K562 (cell line): ENCODE results near the gene PSMA2. TPM values are rescaled to one million over a fixed set of nuclear protein-coding genes. Genes with fewer than 3 reads are reported as not detected.

Source experiments
- ATAC-seq: fragments of 200-7000 bp; cut with Tn5 transposase; 3 replicates; pipeline ENCODE4 v1.9.1; 2020; ENCODE audit warnings: moderate library complexity
- BruUV-seq: library from RNA; stranded (reverse); fragments of 400-500 nt; replicated peaks from 2 replicates; lab custom pipeline; 2021; lab: Mats Ljungman, UMichigan
- CTCF ChIA-PET: fragments of 300-600 bp; formaldehyde crosslinking; extraction: SDS; loops from one replicate; lab custom pipeline; 2021; ENCODE audit warnings: low intra/inter-chr PET ratio; lab: Yijun Ruan, JAX
- POLR2A ChIA-PET: fragments of 300-600, 350-650 bp; sonication (Branson Sonifier 250); formaldehyde crosslinking; extraction: SDS; loops from one replicate; lab custom pipeline; 2021; ENCODE audit warnings: antibody characterized with exemption, inconsistent platforms; lab: Yijun Ruan, JAX
- DNase-seq, 4 experiments: peaks; one replicate each; pipeline versions ENCODE4 v3.0.0 to v3.0.0-alpha.2; 2011 to 2018; ENCODE audit warnings: low spot score in 3 of 4, mixed read lengths in 3 of 4; ENCODE audit errors: extremely low read depth in 1 of 4
- FAIRE-seq: peaks from 2 replicates; lab custom pipeline; 2011; peaks lifted over from hg19 to GRCh38; lab: Jason Lieb, UNC
- H2AFZ ChIP-seq: 2 replicates; pipeline ENCODE4 v1.6.0; 2011; ENCODE audit warnings: low read depth, low read length, control low read depth, inconsistent platforms
- H3K27ac ChIP-seq: fragments of 200-600 bp; 3 replicates; pipeline ENCODE4 v1.8.0; 2011; ENCODE audit warnings: low read depth, mild to moderate bottlenecking, control low read depth, inconsistent platforms, low read length, moderate library complexity, mixed read lengths; ENCODE audit errors: extremely low read depth
- H3K27me3 ChIP-seq, 2 experiments: fragments of 300-600 bp in 1 of 2; 2 replicates in 1 of 2; 3 replicates in 1 of 2; pipeline versions ENCODE4 v1.6.0 to v1.8.0; 2011; ENCODE audit warnings: inconsistent platforms in 2 of 2, low read length in 2 of 2, mild to moderate bottlenecking in 1 of 2, mixed read lengths in 1 of 2, moderate library complexity in 1 of 2; ENCODE audit not compliant: control insufficient read depth in 2 of 2, insufficient read depth in 2 of 2
- H3K36me3 ChIP-seq: fragments of 300-600 bp; 3 replicates; pipeline ENCODE4 v1.8.0; 2011; ENCODE audit warnings: mild to moderate bottlenecking, low read length, inconsistent platforms; ENCODE audit not compliant: control insufficient read depth, insufficient read depth
- H3K4me1 ChIP-seq, 2 experiments: fragments of 200-600 bp in 1 of 2; replicated peaks in 1 of 2; 2 replicates in 1 of 2; 3 replicates in 1 of 2; pipeline versions ENCODE4 v1.5.1 to v1.8.0; 2011; ENCODE audit warnings: inconsistent platforms in 2 of 2, low read length in 2 of 2, mild to moderate bottlenecking in 1 of 2, mixed read lengths in 1 of 2, moderate library complexity in 1 of 2; ENCODE audit not compliant: control insufficient read depth in 2 of 2, insufficient read depth in 2 of 2
- H3K4me2 ChIP-seq: 2 replicates; pipeline ENCODE4 v1.6.1; 2011; ENCODE audit warnings: low read length, control low read depth, inconsistent platforms, mixed read lengths; ENCODE audit not compliant: insufficient read depth
- H3K4me3 ChIP-seq: fragments of 200-600 bp; sonication (generic), shearing (Covaris generic); 2 replicates; pipeline ENCODE4 v1.5.1; 2016; ENCODE audit warnings: control low read depth, inconsistent platforms
- H3K79me2 ChIP-seq: fragments of 200-600 bp; 3 replicates; pipeline ENCODE4 v1.8.0; 2011; ENCODE audit warnings: low read length, inconsistent platforms; ENCODE audit not compliant: control insufficient read depth, insufficient read depth
- H3K9ac ChIP-seq, 2 experiments: 2 replicates each; pipeline versions ENCODE4 v1.6.0 to v1.6.1; 2011; ENCODE audit warnings: low read depth in 2 of 2, low read length in 2 of 2, control low read depth in 1 of 2, inconsistent platforms in 1 of 2, mild to moderate bottlenecking in 1 of 2, mixed read lengths in 1 of 2; ENCODE audit not compliant: insufficient read depth in 1 of 2
- H3K9me1 ChIP-seq: one replicate; pipeline ENCODE4 v1.6.0; 2011; ENCODE audit warnings: inconsistent platforms, mild to moderate bottlenecking, low read length, moderate library complexity; ENCODE audit not compliant: control insufficient read depth, insufficient read depth
- H3K9me3 ChIP-seq: replicated peaks from 2 replicates; pipeline ENCODE4 v1.5.1; 2011; ENCODE audit warnings: low read depth, low read length, inconsistent platforms; ENCODE audit not compliant: control insufficient read depth, insufficient read depth
- H4K20me1 ChIP-seq: replicated peaks from 2 replicates; pipeline ENCODE4 v1.6.1; 2011; ENCODE audit warnings: low read length, inconsistent platforms, mixed read lengths; ENCODE audit not compliant: control insufficient read depth, insufficient read depth
- CTCF ChIP-seq, 3 experiments: IDR thresholded peaks in 2 of 3; conservative IDR thresholded peaks in 1 of 3; 2 replicates each; pipeline ENCODE4 v1.5.1; 2011 to 2012; ENCODE audit warnings: low read length in 3 of 3, mild to moderate bottlenecking in 3 of 3, control low read depth in 2 of 3, improper control_type of control experiment in 1 of 3, inconsistent platforms in 1 of 3, low read depth in 1 of 3, mixed read lengths in 1 of 3, moderate library complexity in 1 of 3; ENCODE audit not compliant: insufficient read depth in 2 of 3
- ELF4 ChIP-seq: fragments of 450-650 bp; formaldehyde crosslinking; IDR thresholded peaks from 2 replicates; pipeline ENCODE4 v1.4.0; 2022; ENCODE audit warnings: missing genetic modification characterization
- ETV5 ChIP-seq: sonication (generic); formaldehyde crosslinking; IDR thresholded peaks from 2 replicates; pipeline ENCODE4 v1.4.0; 2020; ENCODE audit warnings: low read depth, mild to moderate bottlenecking, missing genetic modification reagents
- PKNOX1 ChIP-seq: fragments of 450-650 bp; IDR thresholded peaks from 2 replicates; pipeline ENCODE4 v1.6.1; 2016
- POLR2A ChIP-seq: fragments of 450-650 bp; conservative IDR thresholded peaks from 2 replicates; pipeline ENCODE4 v1.6.1; 2016
- RBM34 ChIP-seq: fragments of 200-400 bp; formaldehyde crosslinking; IDR thresholded peaks from 2 replicates; pipeline ENCODE4 v1.6.1; 2018; ENCODE audit warnings: low read length, borderline replicate concordance; ENCODE audit not compliant: insufficient read depth
- UBTF ChIP-seq, 2 experiments: IDR thresholded peaks; 2 replicates each; pipeline ENCODE4 v1.6.1; 2012; ENCODE audit warnings: improper control_type of control experiment in 2 of 2, low read depth in 2 of 2, low read length in 2 of 2, borderline replicate concordance in 1 of 2
- ZNF197 ChIP-seq: fragments of 200-800 bp; sonication (Bioruptor generic); IDR thresholded peaks from 2 replicates; pipeline ENCODE4 v1.6.1; 2016; ENCODE audit warnings: low read depth, missing genetic modification characterization, missing compliant biosample characterization
- ZNF274 ChIP-seq: IDR thresholded peaks from 2 replicates; pipeline ENCODE4 v1.6.1; 2011; ENCODE audit warnings: low read depth, mild to moderate bottlenecking, low read length, moderate library complexity, borderline replicate concordance
- ZNF316 ChIP-seq: fragments of 450-650 bp; IDR thresholded peaks from 2 replicates; pipeline ENCODE4 v1.6.1; 2016
- WGBS: fragments of 100-300 bp; shearing (Covaris generic); methylation state at CpG from one replicate; pipeline ENCODE4 v1.1.6; 2016; ENCODE audit warnings: low coverage, mixed read lengths; ENCODE audit not compliant: insufficient coverage; ENCODE audit errors: missing lambda C conversion rate; 5-methylcytosine and 5-hydroxymethylcytosine counted together
- in situ Hi-C: fragments of 300-500 bp; cut with MboI; formaldehyde crosslinking; loops from 4 replicates; pipeline ENCODE4 v1.15.0; 2018; ENCODE audit warnings: inconsistent platforms, mixed read lengths
- intact Hi-C: fragments of 100-400 bp; cut with micrococcal nuclease; formaldehyde crosslinking; loops from 2 replicates; pipeline ENCODE4 v1.14.2; 2022
- polyA plus RNA-seq, 8 experiments: library from polyadenylated mRNA; depleted of rRNA in 4 of 8; stranded (reverse) in 5 of 8; unstranded in 3 of 8; fragments of >200 nt; fragmentation: Nextera tagmentation in 2 of 8; fragmentation: Illumina TruSeq in 1 of 8; extraction: Ambion mirVana in 2 of 8; extraction: Trizol in 1 of 8; gene quantifications; 2 replicates each; pipeline versions ENCODE4 v1.2.1 to v1.2.3, GENCODE V29; 2011 to 2014; ENCODE audit warnings: inconsistent platforms in 1 of 8, missing spikeins in 1 of 8
- total RNA-seq, 7 experiments: library from RNA; depleted of rRNA in 6 of 7; stranded (reverse); fragments of >200 nt in 6 of 7; fragmentation: Illumina TruSeq in 2 of 7; extraction: Trizol in 2 of 7; gene quantifications; 2 replicates each; pipeline versions ENCODE4 v1.2.1 to v1.2.3, GENCODE V29; 2011 to 2021; ENCODE audit warnings: low replicate concordance in 1 of 7
- TF ChIP-seq, protein P1 (sequence below): fragments of 450-650 bp; IDR thresholded peaks from 2 replicates; pipeline ENCODE4 v1.7.1; 2018; ENCODE audit warnings: mild to moderate bottlenecking, low read depth; ENCODE audit not compliant: partially characterized antibody

Gene PSMA2
- total and polyA plus RNA-seq, 9 of the 15 experiments (the other 6 are each of a cell fraction or from before 2014, with no cell fraction given) = 91.7 to 1,070 (median 213) TPM

DNA sequence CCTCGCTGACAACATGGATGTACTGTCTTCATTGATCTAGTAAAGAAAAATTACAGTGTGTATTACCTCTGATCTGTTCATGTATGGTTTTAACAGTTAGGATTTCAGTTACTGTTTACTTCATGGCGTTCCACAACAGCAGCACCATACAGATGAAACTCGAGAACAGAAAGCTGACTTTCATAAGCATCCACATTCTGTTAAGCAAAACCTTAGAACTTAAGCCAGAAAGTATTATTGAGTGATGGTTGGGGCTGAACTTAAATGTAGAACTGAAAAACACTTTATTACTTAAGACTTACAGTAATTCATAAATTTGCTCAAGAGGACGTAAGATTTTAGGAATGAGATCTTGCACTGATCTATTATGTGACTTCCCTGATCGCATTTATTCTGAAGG is 3.9 kb upstream of the PSMA2 start (continued):
- TF ChIP-seq, protein P1, sequence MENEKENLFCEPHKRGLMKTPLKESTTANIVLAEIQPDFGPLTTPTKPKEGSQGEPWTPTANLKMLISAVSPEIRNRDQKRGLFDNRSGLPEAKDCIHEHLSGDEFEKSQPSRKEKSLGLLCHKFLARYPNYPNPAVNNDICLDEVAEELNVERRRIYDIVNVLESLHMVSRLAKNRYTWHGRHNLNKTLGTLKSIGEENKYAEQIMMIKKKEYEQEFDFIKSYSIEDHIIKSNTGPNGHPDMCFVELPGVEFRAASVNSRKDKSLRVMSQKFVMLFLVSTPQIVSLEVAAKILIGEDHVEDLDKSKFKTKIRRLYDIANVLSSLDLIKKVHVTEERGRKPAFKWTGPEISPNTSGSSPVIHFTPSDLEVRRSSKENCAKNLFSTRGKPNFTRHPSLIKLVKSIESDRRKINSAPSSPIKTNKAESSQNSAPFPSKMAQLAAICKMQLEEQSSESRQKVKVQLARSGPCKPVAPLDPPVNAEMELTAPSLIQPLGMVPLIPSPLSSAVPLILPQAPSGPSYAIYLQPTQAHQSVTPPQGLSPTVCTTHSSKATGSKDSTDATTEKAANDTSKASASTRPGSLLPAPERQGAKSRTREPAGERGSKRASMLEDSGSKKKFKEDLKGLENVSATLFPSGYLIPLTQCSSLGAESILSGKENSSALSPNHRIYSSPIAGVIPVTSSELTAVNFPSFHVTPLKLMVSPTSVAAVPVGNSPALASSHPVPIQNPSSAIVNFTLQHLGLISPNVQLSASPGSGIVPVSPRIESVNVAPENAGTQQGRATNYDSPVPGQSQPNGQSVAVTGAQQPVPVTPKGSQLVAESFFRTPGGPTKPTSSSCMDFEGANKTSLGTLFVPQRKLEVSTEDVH = no peak
- TF ChIP-seq ELF4 (no peak), ZNF274 (no peak), UBTF (IDR thresholded peaks at IDR 0.05; ENCODE audit: borderline replicate concordance in 1 of 2, low read depth in 2 of 2, low read length in 2 of 2) (no peak)

GRCh38 chr7:42934291-42934690 is 2.3 kb upstream of the PSMA2 start:
- no peak for ATAC-seq
- CTCF ChIA-PET = no interaction called here
- Histone ChIP-seq H3K9ac (no peak overlapping the region), H4K20me1 (peaks cover 9% of the 10 kb centered on the region; the same call in 1 of the 2 replicates), H3K9me3 (no peaks in the 10 kb centered on the region), H2AFZ (no peak overlapping the region)
- in situ Hi-C loops = loop anchor here (25.0 kb wide), 1 partner anchor 328 kb away; no protein-coding TSS in a partner anchor
- WGBS = 72% methylated on average over 3 of the region's 3 CpGs
- FAIRE-seq = no peak
- TF ChIP-seq ZNF316 = 0 out of 2 replicates have a peak, but pooled peaks have one; percentile 7
- 0 out of 2 replicates have a peak, but pooled peaks have one; percentile 12 for TF ChIP-seq PKNOX1
- TF ChIP-seq CTCF (IDR thresholded peaks at IDR 0.05 in 2 of 3, conservative IDR thresholded peaks at IDR 0.05 in 1 of 3; ENCODE audit: insufficient read depth in 2 of 3, low read depth in 1 of 3, low read length in 3 of 3) = no peak
- TF ChIP-seq POLR2A = no peak
- TF ChIP-seq ZNF197 (CRISPR knock-in tag) = no peak
- no peak for TF ChIP-seq RBM34
- no peak for TF ChIP-seq ETV5
- TF ChIP-seq, all 486 proteins: peak for 2
- Histone ChIP-seq H3K4me2 (no peak overlapping the region), H3K27me3 (no peaks in the 10 kb centered on the region), H3K4me3 (no peak overlapping the region), H3K36me3 (peaks cover 68% of the 10 kb centered on the region), H3K9me1 (no peaks in the 10 kb centered on the region), H3K4me1 (peaks cover 0 to 7% of the 10 kb centered on the region in 2 experiments; a peak in 4 of 5 replicates), H3K79me2 (peaks cover 68% of the 10 kb centered on the region), H3K27ac (no peak overlapping the region)
- no peak for DNase-seq
- POLR2A ChIA-PET = interaction anchor here (0.9 to 1.6 kb wide), 3 partner anchors 11 to 53 kb away, joined by 3 to 8 read pairs (median 7); no protein-coding TSS in a partner anchor
- no TSS peak for BruUV-seq
- intact Hi-C loops = no loop called here
